Karpas-422 (cell line): ENCODE measurements around the gene NID1. TPM values are rescaled to one million over a fixed set of nuclear protein-coding genes. Genes with fewer than 3 reads are reported as not detected.
"Not testable (repeated sequence)": the region's sequence is repeated elsewhere in the genome, so short reads cannot be mapped to it uniquely, and the experiment has no call there.

Source experiments
- DNase-seq: peaks from one replicate; pipeline ENCODE4 v3.0.0-alpha.2; 2015
- H2AFZ ChIP-seq: fragments of 200-600 bp; sonication (generic); 2 replicates; pipeline ENCODE4 v1.6.1; 2014; ENCODE audit warnings: antibody characterized with exemption, low read length, mixed read lengths
- H3K27ac ChIP-seq: fragments of 200-600 bp; sonication (generic); 2 replicates; pipeline ENCODE4 v1.5.1; 2014; ENCODE audit warnings: mild to moderate bottlenecking, low read length, moderate library complexity
- H3K27me3 ChIP-seq: fragments of 200-600 bp; sonication (generic); 2 replicates; pipeline ENCODE4 v1.6.1; 2014; ENCODE audit warnings: low read length, mixed read lengths
- H3K36me3 ChIP-seq: fragments of 200-600 bp; sonication (generic); 2 replicates; pipeline ENCODE4 v1.6.1; 2014; ENCODE audit warnings: low read length, mixed read lengths; ENCODE audit not compliant: insufficient read depth
- H3K4me1 ChIP-seq: fragments of 200-600 bp; sonication (generic); 2 replicates; pipeline ENCODE4 v1.6.1; 2014; ENCODE audit warnings: mild to moderate bottlenecking, low read length, mixed read lengths
- H3K4me2 ChIP-seq: fragments of 200-600 bp; sonication (generic); 2 replicates; pipeline ENCODE4 v1.6.1; 2014; ENCODE audit warnings: low read length, low read depth, mild to moderate bottlenecking; ENCODE audit not compliant: poor library complexity, severe bottlenecking
- H3K4me3 ChIP-seq: fragments of 200-600 bp; sonication (generic); 2 replicates; pipeline ENCODE4 v1.5.1; 2014; ENCODE audit warnings: mild to moderate bottlenecking, antibody characterized with exemption, low read length, mixed read lengths
- H3K79me2 ChIP-seq: fragments of 200-600 bp; sonication (generic); 2 replicates; pipeline ENCODE4 v1.6.1; 2014; ENCODE audit warnings: mild to moderate bottlenecking, low read length, mixed read lengths
- H3K9ac ChIP-seq: fragments of 200-600 bp; sonication (generic); 2 replicates; pipeline ENCODE4 v1.6.0; 2014; ENCODE audit warnings: low read length
- H3K9me2 ChIP-seq: fragments of 200-600 bp; sonication (generic), shearing (Covaris generic); replicated peaks from 2 replicates; pipeline ENCODE4 v1.6.0; 2014; ENCODE audit warnings: mild to moderate bottlenecking, low read length, moderate library complexity; ENCODE audit not compliant: insufficient read depth
- H3K9me3 ChIP-seq: fragments of 300-700, 200-600 bp; sonication (generic); 2 replicates; pipeline ENCODE4 v1.6.1; 2014; ENCODE audit warnings: low read length, mixed read lengths
- H4K20me1 ChIP-seq: fragments of 200-600 bp; sonication (generic); 2 replicates; pipeline ENCODE4 v1.6.1; 2014; ENCODE audit warnings: mild to moderate bottlenecking, antibody characterized with exemption, low read length, low read depth; ENCODE audit not compliant: insufficient read depth
- small RNA-seq: library from RNA; depleted of rRNA; stranded (forward); fragments of <200 nt; gene quantifications from one replicate; pipeline ENCODE3, GENCODE V24; 2014
- total RNA-seq: library from RNA; depleted of rRNA; stranded (reverse); fragments of >200 nt; shearing (Covaris generic); gene quantifications from 2 replicates; pipeline ENCODE4 v1.2.3, GENCODE V29; 2014; ENCODE audit warnings: low replicate concordance; rRNA removed

The NID1 gene
- total RNA-seq, 1 experiment from 2014 or later: not detected

DNA sequence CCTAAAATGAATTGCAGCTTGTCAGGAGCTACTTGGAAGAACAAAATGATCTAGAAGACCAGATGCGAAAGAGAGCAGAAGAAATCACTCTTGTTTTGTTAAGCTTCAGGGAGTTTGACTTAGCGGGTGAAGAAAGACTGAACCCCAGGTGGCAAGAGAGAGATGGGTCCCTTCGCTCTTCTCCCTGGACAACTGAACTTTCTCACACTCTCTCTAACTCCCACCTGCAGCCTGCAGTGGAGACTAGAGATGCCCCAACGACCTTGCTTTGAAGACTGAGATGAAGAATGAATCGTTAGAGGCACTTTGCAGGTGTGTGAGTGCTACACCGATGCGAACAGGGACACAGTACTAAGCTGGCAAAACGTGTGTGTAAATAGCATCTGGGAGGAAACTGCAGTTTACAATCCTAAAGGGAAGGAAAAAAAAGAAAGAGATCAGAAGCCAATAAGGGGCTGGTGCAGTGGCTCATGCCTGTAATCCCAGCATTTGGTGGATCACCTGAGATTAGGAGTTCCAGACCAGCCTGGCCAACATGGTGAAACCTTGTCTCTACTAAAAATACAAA, 133.6 kb downstream of the NID1 start:
- Histone ChIP-seq H3K9ac (no peak overlapping the region), H3K4me2 (no peak overlapping the region)

DNA sequence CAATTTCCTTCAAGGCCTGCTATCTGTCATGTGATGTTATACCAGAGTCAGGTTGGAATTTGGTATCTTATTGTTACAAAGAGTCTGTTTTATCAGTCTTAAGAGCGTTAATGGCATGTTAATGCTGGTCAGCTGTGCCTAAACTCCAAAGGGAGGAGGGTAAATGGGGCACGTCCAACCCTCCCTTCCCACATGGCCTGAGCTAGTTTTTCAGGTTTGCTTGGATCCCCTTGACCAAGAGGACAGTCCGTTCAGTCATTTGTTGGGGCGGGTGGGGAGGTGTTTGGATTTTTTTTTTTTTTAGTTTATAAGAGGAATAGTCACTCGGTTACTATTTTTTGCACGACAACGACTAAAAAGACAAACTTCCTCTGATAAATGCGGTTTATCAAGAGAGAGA, 134.3 kb downstream of the NID1 start:
- Histone ChIP-seq H3K4me1 (peaks cover 4% of the 10 kb centered on the region), H3K27me3 (no peaks in the 10 kb centered on the region), H4K20me1 (no peaks in the 10 kb centered on the region), H3K79me2 (no peaks in the 10 kb centered on the region), H3K9ac (no peak overlapping the region), H3K27ac (no peak overlapping the region), H3K9me3 (no peaks in the 10 kb centered on the region), H3K4me2 (no peak overlapping the region), H3K36me3 (no peaks in the 10 kb centered on the region), H3K4me3 (no peak overlapping the region), H2AFZ (no peak overlapping the region), H3K9me2 (no peaks in the 10 kb centered on the region)
- DNase-seq: no peak

More for the DNA sequence above, 133.6 kb downstream of the NID1 start:
- no peak overlapping the region for H3K4me3 ChIP-seq
- no peaks in the 10 kb centered on the region for H3K9me3 ChIP-seq
- no peaks in the 10 kb centered on the region for H3K79me2 ChIP-seq
- no peak overlapping the region for H2AFZ ChIP-seq
- no peaks in the 10 kb centered on the region for H4K20me1 ChIP-seq
- H3K36me3 ChIP-seq: no peaks in the 10 kb centered on the region
- H3K27ac ChIP-seq: no peak overlapping the region
- H3K27me3 ChIP-seq: no peaks in the 10 kb centered on the region
- peaks cover 4% of the 10 kb centered on the region for H3K4me1 ChIP-seq
- no peak for DNase-seq
- no peaks in the 10 kb centered on the region for H3K9me2 ChIP-seq

DNA sequence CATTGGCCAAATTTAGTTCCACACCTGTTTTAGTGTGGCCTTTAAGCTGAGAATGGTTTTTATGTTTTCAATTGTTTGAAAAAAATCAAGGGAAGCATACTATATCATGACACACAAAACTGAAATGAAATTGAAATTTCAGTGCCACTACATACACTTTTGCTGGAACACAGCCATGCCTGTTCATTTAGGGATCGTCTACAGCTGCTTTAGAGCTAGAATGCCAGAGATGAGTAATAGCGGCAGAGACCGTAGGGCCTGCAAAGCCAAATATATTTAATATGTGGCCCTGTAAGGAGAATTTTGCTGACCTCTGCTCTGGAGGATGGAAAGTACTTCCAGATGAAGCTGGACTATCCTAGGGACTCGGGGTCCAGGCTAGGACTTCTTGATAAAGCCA, 135.7 kb downstream of the NID1 start:
- H3K79me2 ChIP-seq: no peaks in the 10 kb centered on the region
- H3K27me3 ChIP-seq: no peaks in the 10 kb centered on the region
- H3K9ac ChIP-seq: no peak overlapping the region
- no peaks in the 10 kb centered on the region for H3K36me3 ChIP-seq
- no peaks in the 10 kb centered on the region for H3K9me3 ChIP-seq
- peaks cover 4% of the 10 kb centered on the region for H3K4me1 ChIP-seq
- H4K20me1 ChIP-seq: no peaks in the 10 kb centered on the region
- no peaks in the 10 kb centered on the region for H3K9me2 ChIP-seq
- H2AFZ ChIP-seq: no peak overlapping the region
- H3K4me2 ChIP-seq: no peak overlapping the region
- H3K27ac ChIP-seq: no peak overlapping the region
- no peak overlapping the region for H3K4me3 ChIP-seq
- DNase-seq: no peak

DNA sequence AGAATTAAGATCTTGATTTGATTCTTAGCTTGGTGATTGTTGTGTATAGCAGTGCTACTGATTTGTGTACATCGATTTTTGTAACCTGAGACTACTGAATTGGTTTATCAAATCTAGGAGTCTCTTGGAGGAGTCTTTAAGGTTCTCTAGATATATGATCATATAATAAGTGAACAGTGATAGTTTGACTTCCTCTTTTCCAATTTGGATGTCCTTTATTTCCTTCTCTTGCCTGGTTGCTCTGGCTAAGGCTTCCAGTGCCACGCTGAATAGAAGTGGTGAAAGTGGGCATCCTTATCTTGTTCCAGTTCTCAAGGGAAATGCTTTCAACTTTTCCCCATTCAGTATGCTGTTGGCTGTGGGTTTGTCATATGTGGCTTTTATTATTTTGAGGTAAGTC, 136.7 kb downstream of the NID1 start:
- no peak overlapping the region for H2AFZ ChIP-seq
- DNase-seq: no peak
- no peak overlapping the region for H3K4me3 ChIP-seq
- H3K27me3 ChIP-seq: no peaks in the 10 kb centered on the region
- H3K4me1 ChIP-seq: peaks cover 8% of the 10 kb centered on the region
- no peaks in the 10 kb centered on the region for H4K20me1 ChIP-seq
- no peaks in the 10 kb centered on the region for H3K9me2 ChIP-seq
- no peaks in the 10 kb centered on the region for H3K36me3 ChIP-seq
- H3K79me2 ChIP-seq: no peaks in the 10 kb centered on the region
- no peak overlapping the region for H3K27ac ChIP-seq
- H3K4me2 ChIP-seq: no peak overlapping the region
- H3K9me3 ChIP-seq: no peaks in the 10 kb centered on the region
- H3K9ac ChIP-seq: no peak overlapping the region

DNA sequence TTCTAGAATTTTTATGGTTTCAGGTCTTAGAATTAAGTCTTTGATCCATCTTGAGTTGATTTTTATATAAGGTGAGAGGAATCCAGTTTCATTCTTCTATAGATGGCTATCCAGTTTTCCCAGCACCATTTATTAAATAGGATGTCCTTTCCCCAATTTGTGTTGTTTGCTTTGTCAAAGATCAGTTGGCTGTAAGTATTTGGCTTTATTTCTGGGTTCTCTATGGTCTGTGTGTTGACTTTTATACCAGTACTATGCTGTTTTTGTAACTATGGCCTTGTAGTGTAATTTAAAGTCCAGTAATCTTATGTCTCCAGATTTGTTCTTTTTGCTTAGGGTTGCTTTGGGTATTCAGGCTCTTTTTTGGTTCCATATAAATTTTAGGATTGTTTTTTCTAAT, 137.3 kb downstream of the NID1 start:
- H3K9me3 ChIP-seq: not testable (repeated sequence)

More for the DNA sequence above, 137.3 kb downstream of the NID1 start:
- not testable (repeated sequence) for H3K4me2 ChIP-seq, H3K36me3 ChIP-seq, H3K27me3 ChIP-seq, H2AFZ ChIP-seq, H3K9ac ChIP-seq, H3K4me1 ChIP-seq, H3K9me2 ChIP-seq, H3K4me3 ChIP-seq, H3K79me2 ChIP-seq, H3K27ac ChIP-seq, H4K20me1 ChIP-seq, DNase-seq

Small RNA genes within 50 kb of the gene (small RNA-seq; reads per million reads assigned to genes)
- gene RF00019: not detected

Other genes with a start within 250 kb of the NID1 start
- 4.8 and 7.8 TPM in 2 replicates for gene LYST, start 198.2 kb downstream of the NID1 start, total RNA-seq
- 10.5 and 26.8 TPM in 2 replicates for gene GPR137B, start 77.4 kb upstream of the NID1 start, total RNA-seq
- 0.76 and 0.82 TPM in 2 replicates for gene ERO1B, start 216.9 kb upstream of the NID1 start, total RNA-seq